ENCODE results near the gene TFAM. TPM values are rescaled to one million over a fixed set of nuclear protein-coding genes. Genes with fewer than 3 reads are reported as not detected.

TFAM gene
- total and polyA plus RNA-seq, 4 donors, result 12.5 to 22.9 (median 18.4) TPM

DNA sequence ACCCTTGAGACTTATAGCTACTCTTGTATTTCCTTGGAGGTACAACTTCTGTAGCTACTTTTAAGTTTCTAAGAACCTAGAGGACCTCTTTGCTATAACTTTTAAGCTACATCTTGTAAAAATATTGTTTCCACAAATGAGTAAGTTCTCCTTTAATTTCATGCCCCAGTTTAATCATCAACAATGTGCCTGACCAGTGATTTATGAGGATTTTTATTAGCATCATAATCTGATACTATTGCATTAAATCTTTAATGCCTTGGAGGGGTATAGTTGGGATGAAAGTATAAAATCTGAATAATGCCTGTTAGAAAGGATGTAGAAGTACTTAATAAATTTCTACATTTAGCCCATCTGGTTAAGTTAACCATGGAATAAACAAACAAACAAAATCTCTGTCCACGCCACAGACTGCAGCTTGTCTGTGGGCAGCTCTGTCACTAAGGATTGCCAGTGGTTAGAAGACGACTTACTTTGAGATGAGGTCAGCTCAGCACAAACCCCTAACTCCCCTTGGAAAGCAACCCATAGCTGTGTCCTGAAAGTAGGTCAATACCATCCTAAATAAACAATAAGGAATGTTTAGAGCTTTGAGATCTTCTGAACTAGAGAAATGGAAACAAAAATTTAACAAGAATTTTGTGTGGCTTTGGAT lies 32.1 kb upstream of the TFAM start (continued):
- TF ChIP-seq REST (IDR thresholded peaks at IDR 0.05), result no peak
- TF ChIP-seq YY1 (IDR thresholded peaks at IDR 0.05), result no peak
- TF ChIP-seq EGR1 (IDR thresholded peaks at IDR 0.05; ENCODE audit: low read depth in 2 of 2), result no peak

DNA sequence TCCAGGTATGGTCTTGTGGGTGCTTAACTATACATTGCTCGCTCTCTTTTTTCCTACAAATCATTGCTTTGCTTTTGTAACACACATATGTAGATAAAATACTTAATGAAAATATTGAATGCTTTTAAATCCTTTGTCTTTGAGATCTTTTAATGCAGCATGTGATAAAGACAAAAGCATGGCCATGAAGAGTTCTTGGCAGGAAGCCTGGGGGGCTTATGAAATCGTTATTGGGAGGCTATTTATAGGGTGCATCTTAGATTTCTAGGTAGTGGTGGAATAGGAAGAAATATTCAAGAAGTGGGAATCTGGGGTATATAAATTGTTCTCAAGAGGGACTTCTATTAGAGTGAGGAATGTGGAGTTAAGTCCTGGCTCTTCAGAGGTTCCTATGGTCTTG lies 28.5 kb upstream of the TFAM start:
- H3K4me1 ChIP-seq (ENCODE audit: control insufficient read depth in 4 of 4, insufficient read depth in 4 of 4, low read length in 3 of 4), result peaks cover 0 to 4% (median under 1%) of the 10 kb centered on the region in 4 donors
- no peaks in the 10 kb centered on the region for H3K36me3 ChIP-seq (ENCODE audit: control insufficient read depth in 4 of 4, insufficient read depth in 3 of 4, low read depth in 1 of 4, low read length in 3 of 4)
- WGBS, result 65% methylated on average over 2 of the region's 2 CpGs
- no peak overlapping the region for H3K4me3 ChIP-seq (ENCODE audit: low read depth in 1 of 3, low read length in 3 of 3)
- H3K9ac ChIP-seq (ENCODE audit: low read depth in 1 of 2, low read length in 2 of 2), result no peak overlapping the region
- TF ChIP-seq CTCF (IDR thresholded peaks at IDR 0.05; ENCODE audit: low read depth, low read length, missing input control) (no peak), SP1 (IDR thresholded peaks at IDR 0.05) (no peak), YY1 (IDR thresholded peaks at IDR 0.05) (no peak), EGR1 (IDR thresholded peaks at IDR 0.05; ENCODE audit: low read depth in 2 of 2) (no peak), HNF4G (IDR thresholded peaks at IDR 0.05) (no peak)
- TF ChIP-seq, protein P1, sequence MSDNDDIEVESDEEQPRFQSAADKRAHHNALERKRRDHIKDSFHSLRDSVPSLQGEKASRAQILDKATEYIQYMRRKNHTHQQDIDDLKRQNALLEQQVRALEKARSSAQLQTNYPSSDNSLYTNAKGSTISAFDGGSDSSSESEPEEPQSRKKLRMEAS (IDR thresholded peaks at IDR 0.05), result no peak
- no peaks in the 10 kb centered on the region for H3K27me3 ChIP-seq (ENCODE audit: control insufficient read depth in 4 of 4, insufficient read depth in 4 of 4, low read length in 3 of 4)
- no peak overlapping the region for H3K27ac ChIP-seq (ENCODE audit: low read depth in 1 of 2, low read length in 2 of 2)
- DNase-seq (ENCODE audit: low spot score), result no peak
- no peaks in the 10 kb centered on the region for H3K9me3 ChIP-seq (ENCODE audit: control insufficient read depth in 4 of 4, low read length in 3 of 4)

DNA sequence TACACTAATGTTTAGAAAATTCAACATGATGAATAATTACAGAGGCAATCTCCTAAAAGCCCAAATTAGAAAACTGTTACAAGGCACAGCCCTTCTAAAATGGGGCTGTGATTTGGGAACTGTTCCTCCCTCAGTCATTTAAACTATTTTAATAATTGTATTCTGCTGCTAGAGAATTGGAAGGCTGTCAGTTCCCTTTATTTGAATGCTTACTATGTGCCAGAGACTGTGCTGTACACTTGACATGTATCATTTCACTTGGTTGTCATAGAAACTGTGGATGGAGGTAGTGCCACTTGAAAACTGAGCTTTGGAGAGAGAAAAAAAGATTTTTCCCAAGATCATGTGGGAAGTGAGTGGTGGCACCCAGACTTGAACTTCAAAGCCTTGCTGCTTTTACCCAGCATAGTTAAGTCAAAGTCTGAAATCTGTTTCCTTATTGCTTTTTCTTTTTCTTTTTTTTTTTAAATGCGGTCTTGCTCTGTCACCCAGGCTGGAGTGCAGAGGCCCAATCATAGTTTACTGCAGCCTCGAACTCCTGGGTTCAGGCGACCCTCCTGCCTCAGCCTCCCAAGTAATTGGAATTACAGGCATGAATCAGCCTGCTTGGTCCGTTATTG lies 26.8 kb upstream of the TFAM start:
- H3K27me3 ChIP-seq (ENCODE audit: control insufficient read depth in 4 of 4, insufficient read depth in 4 of 4, low read length in 3 of 4), result no peaks in the 10 kb centered on the region
- no peak for DNase-seq (ENCODE audit: low spot score)
- no peaks in the 10 kb centered on the region for H3K9me3 ChIP-seq (ENCODE audit: control insufficient read depth in 4 of 4, low read length in 3 of 4)
- no peak overlapping the region for H3K4me3 ChIP-seq (ENCODE audit: low read depth in 1 of 3, low read length in 3 of 3)
- no peak overlapping the region for H3K9ac ChIP-seq (ENCODE audit: low read depth in 1 of 2, low read length in 2 of 2)
- no peaks in the 10 kb centered on the region for H3K36me3 ChIP-seq (ENCODE audit: control insufficient read depth in 4 of 4, insufficient read depth in 3 of 4, low read depth in 1 of 4, low read length in 3 of 4)
- H3K27ac ChIP-seq (ENCODE audit: low read depth in 1 of 2, low read length in 2 of 2), result no peak overlapping the region
- WGBS, result 79% methylated on average over 4 of the region's 4 CpGs
- TF ChIP-seq RAD21 (IDR thresholded peaks at IDR 0.05), result no peak
- TF ChIP-seq TAF1 (conservative IDR thresholded peaks at IDR 0.05), result no peak
- TF ChIP-seq RXRA (IDR thresholded peaks at IDR 0.05), result no peak
- TF ChIP-seq NR2F2 (IDR thresholded peaks at IDR 0.05), result no peak
- no peak for TF ChIP-seq CTCF (IDR thresholded peaks at IDR 0.05; ENCODE audit: low read depth, low read length, missing input control)
- TF ChIP-seq, protein P1 (IDR thresholded peaks at IDR 0.05), result no peak
- TF ChIP-seq HNF4A (conservative IDR thresholded peaks at IDR 0.05), result no peak
- H3K4me1 ChIP-seq (ENCODE audit: control insufficient read depth in 4 of 4, insufficient read depth in 4 of 4, low read length in 3 of 4), result peaks cover 0 to under 1% (median 0%) of the 10 kb centered on the region in 4 donors

Data from liver (tissue), 9 donors.